ENCODE data around the gene RPUSD4.

The RPUSD4 gene

DNA sequence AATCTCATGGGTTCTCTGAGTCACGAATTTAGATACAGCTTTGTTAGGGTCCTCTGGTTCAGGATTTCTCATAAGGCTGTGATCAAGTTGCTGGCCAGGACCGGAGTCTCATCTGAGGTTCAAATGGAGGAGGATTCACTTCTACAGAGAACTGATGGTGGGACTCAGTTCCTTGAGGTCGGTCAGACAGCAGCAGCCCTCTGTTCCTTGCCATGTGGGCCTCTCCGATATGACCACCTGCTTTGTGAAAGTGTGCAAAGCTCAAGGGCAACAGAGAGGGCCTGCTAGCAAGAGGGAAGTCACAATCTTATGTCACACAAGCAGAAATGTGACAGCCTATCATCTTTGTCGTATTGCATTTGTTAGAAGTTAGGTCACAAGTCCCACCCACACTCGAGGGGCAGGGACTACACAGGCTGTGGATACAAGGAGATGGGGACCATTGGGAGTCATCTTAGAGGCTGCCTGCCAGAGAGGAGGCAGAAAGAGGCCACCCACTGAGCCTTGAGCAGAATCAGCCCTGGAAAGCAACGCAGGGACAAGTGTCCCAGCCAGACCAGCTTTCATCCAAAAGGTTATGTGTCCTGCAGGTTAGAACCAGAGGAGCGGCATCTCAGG, 34.5 kb downstream of the RPUSD4 start:
- DNase-seq = no peak

DNA sequence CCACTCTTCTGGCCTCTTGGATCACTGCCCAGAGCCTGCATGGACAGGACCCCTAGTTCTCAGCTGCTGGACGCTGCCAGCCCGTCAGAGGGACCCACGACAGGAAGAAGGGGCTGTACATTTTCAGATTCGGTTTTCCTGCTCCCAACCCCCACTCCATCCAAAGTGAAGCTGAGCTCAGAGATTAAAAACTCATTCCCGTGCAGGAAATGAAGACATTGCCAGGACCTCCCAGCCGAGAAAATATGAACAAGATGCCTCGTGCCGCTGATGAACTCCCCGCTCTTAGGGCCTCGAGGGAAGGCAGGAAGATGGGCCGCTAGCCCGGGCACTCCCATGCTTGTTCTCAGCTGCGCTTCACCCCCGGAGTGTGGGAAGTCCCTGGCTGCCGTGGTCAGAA, 36.1 kb downstream of the RPUSD4 start:
- no peak for DNase-seq

GRCh38 chr11:126174816-126175215, 36.6 kb downstream of the RPUSD4 start:
- no peak for DNase-seq

DNA sequence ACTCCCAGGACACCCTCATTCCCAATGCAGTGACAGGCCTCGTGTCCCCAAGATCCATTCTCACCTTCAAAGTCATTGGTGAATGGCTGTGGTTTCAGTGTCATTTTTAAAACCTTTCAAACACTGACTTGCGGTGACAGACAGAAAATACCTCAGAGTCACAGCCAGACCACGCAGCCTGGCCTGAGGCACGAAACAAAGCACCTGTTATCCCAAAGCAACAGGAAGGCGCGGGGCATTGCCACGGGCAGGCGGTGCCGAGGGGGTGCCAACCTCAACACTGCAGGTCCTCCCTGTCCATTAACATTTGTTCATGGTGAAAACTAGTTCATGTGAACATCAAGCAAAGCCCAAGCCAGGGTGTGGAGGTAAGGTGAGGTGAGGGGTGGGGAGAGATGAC, 38.2 kb downstream of the RPUSD4 start:
- no peak for DNase-seq

GRCh38 chr11:126172596-126173038, 38.8 kb downstream of the RPUSD4 start:
- DNase-seq = no peak

DNA sequence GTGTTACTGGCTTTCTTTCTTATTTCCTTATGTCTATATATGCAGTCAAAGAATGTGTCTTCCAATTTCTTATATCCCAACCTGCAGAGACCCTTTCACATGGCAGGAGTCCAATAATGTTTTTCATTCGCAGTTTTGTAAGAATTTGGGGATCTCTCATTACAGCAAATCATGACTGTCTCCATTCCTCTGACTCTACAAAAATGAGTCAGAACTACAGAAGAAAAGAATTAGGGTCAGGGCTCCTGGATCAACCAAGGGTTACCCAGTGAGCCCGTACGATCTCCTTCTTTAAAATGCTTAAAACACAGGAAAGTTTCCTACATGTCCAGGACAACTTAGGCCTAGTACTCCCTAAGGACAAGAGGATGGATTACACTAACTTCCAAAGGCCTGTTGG, 42.2 kb downstream of the RPUSD4 start:
- no peak for DNase-seq

GRCh38 chr11:126167488-126167887, 44.0 kb downstream of the RPUSD4 start:
- DNase-seq = no peak

DNA sequence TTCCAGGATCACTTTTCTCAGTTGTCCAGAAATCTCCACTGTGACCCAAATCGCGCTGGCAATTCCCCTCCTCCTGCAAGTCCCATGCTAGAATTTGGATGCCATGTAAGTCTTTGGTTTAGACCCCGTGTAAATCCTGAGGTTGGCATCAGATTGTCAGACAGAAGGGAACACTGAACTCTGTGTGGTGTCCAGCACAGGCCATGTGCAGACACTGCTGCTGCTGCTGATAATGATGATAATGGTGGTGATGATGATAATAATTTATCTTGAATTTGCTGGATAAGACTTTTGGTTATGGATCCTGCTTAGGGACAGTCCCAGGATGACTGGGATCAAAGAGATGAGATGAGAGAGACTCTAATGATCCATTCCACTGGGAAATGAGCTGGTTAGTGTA, 45.0 kb downstream of the RPUSD4 start:
- no peak for DNase-seq

GRCh38 chr11:126165757-126166156, 45.7 kb downstream of the RPUSD4 start:
- no peak for DNase-seq

DNA sequence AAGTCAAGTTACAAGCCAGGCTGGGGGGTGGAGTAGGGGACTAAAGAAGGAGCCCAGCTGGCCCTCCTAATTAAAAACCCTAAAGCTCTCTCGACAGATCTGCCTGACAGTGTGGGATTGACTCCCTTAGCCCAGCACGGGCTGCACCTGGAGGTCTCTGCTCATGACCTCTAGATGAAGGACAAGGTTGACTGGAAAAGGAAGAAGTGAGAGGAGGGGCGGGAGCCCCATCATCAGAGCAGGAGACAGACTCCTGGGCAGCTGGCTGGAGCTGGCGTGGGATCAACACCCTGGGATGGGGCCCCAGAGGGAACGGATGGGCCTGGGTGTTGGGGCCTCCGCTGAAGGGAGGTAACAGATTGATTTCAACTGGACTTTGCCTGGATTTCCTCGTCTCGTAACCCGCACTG, 46.1 kb downstream of the RPUSD4 start:
- no peak for DNase-seq

- DNase-seq = no peak
Measured at GRCh38 chr11:126164781-126165180, 46.7 kb downstream of the RPUSD4 start.

DNA sequence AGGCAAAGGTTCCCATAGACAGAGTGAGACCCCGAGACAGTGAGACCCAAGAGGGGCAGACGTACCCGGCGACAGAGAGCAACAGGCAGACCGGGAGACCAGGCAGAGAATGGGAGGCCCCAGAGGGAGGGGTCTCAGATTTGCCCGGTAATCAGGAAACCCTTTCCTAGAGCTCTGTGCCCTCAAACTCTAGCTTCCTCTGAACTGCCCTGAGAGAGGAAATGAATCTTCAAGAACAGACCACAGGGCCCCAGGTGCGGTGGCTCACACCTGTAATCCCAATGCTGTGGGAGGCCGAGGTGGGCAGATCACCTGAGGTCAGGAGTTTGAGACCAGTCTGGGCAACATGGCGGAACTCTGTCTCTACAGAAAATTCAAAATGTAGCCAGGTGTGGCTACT, 47.7 kb downstream of the RPUSD4 start:
- DNase-seq = no peak

GRCh38 chr11:126163074-126163700, 48.3 kb downstream of the RPUSD4 start:
- no peak for DNase-seq

DNA sequence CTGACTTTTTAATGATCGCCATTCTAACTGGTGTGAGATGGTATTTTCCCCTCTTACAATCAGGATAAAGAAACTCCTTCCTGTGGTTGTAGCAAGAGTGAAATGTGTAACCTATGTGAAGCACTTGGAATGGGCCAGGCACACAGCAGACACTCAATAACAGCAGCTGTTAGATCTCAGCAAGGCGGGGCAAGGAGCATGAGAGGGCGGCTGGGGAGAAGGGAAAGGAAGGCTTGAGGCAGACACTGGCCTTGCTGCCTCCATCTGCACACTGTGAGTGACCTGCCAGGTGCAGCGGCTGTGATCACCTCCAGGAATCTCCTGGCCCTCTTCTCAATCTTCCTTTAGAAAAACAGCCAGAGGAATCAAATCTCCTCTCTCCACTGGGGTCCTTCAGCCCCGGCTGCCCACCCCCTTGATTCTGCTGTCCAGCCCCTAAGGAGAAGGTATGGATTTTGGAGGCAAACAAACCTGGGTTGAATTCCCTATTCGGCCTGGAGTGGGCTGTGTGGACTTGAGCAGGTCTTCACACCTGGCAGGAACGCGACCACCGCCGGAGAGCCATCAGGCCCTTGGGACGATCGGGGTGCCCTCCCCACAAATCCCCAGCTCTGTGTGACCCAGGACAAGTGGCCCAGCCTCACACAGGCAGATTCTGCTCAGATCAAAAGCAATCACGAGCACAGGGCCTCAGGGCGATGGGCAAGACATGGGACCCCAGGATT, 49.0 kb downstream of the RPUSD4 start:
- DNase-seq = no peak

GRCh38 chr11:126161023-126161391, 50.4 kb downstream of the RPUSD4 start:
- DNase-seq = no peak

GRCh38 chr11:126160345-126161022, 51.0 kb downstream of the RPUSD4 start:
- DNase-seq = no peak

GRCh38 chr11:126159719-126160344, 51.6 kb downstream of the RPUSD4 start:
- DNase-seq = no peak

DNA sequence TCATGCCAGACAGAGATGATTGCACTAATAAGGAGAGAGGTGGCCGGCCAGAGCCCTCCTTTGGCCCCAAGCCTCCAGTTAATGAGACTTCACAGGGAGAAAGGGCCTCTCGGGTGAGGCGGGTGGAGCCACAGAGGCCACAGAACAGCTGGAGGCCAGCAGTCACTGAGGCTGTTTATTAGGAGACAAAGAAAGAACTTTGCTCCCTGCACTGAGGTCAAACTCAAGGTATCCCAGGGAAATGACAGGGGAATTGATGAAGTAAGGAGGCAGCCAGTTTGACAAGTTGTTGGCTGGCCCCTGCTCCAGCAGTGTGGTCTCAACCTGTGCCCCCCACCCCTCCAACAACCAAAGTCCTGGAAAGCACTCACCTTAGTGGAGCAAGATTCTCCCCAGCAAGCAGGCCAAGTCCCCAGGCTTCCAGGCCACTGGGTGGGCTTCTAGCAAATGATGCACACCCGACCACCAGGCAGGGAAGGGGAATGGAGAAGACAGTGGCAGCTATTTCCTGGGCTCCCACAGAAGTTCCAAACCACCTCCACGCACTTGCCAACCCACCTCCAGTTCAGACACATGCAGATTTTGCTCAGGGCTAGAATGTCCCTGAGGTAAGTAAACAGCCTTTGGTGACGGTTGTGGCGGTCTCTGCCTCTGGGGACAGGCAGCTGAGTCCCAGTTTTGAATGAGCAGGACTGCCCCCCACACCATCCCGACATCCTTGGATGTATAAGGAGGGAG, 53.2 kb downstream of the RPUSD4 start:
- no peak for DNase-seq

GRCh38 chr11:126157326-126158030, 54.0 kb downstream of the RPUSD4 start:
- DNase-seq = no peak

DNA sequence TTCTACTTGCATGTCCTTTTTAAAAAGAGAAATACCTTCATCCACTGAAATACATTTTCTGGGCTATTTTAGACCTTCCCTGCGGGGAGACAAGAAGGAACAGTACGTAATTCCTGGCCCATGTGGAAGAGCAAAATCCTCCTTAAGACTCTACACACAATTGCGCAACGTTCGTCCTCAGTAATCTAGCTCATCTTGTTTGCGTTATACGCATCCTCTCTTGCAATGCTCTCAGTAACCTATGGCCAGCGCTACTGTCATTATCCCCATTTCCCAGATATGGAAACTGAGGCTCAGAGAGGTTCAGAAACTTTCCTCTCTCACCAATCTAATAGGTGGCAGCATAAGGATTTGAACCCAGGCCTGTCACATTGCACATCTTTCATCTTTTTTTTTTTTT, 54.6 kb downstream of the RPUSD4 start:
- DNase-seq = no peak

DNA sequence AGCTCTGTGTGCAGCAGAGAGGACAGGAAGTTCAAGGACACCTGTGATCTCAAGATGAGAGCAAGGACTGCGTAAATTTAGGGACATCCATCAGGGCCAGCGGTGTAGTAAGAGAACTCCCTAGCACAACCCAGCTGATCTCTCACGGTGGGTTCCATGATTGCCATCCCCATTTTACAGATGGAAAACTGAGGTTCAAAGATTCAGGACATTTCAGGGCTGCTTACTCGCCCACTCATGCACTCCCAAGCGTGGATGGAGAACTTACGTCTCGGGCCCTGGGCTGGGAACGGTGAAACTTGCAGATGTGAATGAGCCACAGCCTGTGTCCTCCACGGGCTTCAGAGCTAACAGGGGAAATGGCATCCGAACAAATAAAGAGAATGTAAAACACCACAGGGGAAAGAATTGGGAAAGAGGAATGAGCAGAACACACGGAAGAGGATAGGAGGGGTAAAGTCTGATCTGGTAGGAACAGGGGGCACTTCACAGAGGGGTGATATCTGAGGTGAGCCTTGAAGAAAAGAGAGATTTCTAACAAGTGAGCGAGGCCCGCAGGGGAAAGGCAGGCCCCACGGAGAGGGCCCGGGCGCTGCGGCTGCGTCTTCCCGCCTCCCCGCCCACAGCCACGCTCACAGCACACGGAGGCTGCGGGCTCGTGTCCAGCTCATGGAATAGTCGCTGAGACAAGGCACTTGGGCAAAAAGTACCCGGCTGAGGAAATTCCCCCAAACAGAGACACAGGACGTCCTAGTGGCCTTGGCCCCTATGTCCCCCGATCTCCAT, 55.9 kb downstream of the RPUSD4 start:
- DNase-seq = no peak
